ENCODE measurements around the gene TMEM131L. TPM values are rescaled to one million over a fixed set of nuclear protein-coding genes. Genes with fewer than 3 reads are reported as not detected.

The TMEM131L gene
- total RNA-seq, 1 donor from 2014 or later, result 18.9 TPM

DNA sequence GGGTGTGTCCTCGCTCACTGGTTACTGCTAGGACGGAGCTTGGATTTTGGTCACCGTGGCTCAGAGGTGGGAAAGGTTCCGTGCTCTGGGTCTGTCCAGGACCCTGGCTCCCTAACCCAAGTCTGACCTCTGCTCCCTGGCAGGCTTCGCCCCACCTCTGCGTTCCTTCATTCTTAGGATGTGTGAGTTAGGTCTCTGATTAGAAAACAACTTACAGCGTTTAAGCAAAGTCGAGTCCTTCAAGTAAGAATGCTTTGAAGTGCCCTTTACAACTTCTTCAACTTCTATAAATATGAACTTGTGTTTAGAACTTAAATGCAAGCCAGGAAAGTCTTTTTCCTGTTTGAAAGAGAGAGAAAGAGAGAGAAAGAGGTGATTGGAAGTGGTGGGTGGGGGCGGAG, 218.8 kb downstream of the TMEM131L start:
- H3K4me1 Mint-ChIP-seq (ENCODE audit: low read depth), result peaks cover 3% of the 10 kb centered on the region
- peak overlapping the region; percentile 19 for H3K27ac Mint-ChIP-seq
- peaks cover 18% of the 10 kb centered on the region for H3K36me3 Mint-ChIP-seq (ENCODE audit: insufficient read depth)
- DNase-seq (ENCODE audit: low spot score, unreplicated experiment), result no peak
- peaks cover 16% of the 10 kb centered on the region for H3K9me3 Mint-ChIP-seq (ENCODE audit: low read depth)
- peaks cover 38% of the 10 kb centered on the region for H3K27me3 Mint-ChIP-seq
- TF ChIP-seq CTCF (IDR thresholded peaks at IDR 0.05; ENCODE audit: unreplicated experiment), result no peak
- peak overlapping the region; percentile 74 for H3K4me3 Mint-ChIP-seq (ENCODE audit: low read depth)

Other genes with a start within 250 kb of the TMEM131L start
- 9.1 and 9.7 TPM in 2 replicates for gene MND1, start 121.7 kb upstream of the TMEM131L start, total RNA-seq
- 4.8 and 5.1 TPM in 2 replicates for gene TLR2, start 217.9 kb downstream of the TMEM131L start, total RNA-seq

Measured in progenitor cell of endocrine pancreas (in vitro differentiated cells).